Caki2 (cell line): ENCODE results near the gene ATAD2B. TPM values are rescaled to one million over a fixed set of nuclear protein-coding genes. Genes with fewer than 3 reads are reported as not detected.

Source experiments
- DNase-seq: peaks from one replicate; pipeline ENCODE4 v3.0.0-alpha.2; 2015; ENCODE audit warnings: low read depth
- in situ Hi-C: cut with HindIII; loops from 2 replicates; pipeline ENCODE4 v1.10.0; 2016; ENCODE audit warnings: low sequenced_read_pairs, low pct_unique_long_range_greater_than_20kb, mixed read lengths
- total RNA-seq: library from RNA; depleted of rRNA; stranded (reverse); fragments of >200 nt; shearing (Covaris generic); gene quantifications from 2 replicates; pipeline ENCODE4 v1.2.3, GENCODE V29; 2014; ENCODE audit warnings: low replicate concordance; rRNA removed

Gene ATAD2B
- total RNA-seq, 1 experiment from 2014 or later = 5.7 TPM

DNA sequence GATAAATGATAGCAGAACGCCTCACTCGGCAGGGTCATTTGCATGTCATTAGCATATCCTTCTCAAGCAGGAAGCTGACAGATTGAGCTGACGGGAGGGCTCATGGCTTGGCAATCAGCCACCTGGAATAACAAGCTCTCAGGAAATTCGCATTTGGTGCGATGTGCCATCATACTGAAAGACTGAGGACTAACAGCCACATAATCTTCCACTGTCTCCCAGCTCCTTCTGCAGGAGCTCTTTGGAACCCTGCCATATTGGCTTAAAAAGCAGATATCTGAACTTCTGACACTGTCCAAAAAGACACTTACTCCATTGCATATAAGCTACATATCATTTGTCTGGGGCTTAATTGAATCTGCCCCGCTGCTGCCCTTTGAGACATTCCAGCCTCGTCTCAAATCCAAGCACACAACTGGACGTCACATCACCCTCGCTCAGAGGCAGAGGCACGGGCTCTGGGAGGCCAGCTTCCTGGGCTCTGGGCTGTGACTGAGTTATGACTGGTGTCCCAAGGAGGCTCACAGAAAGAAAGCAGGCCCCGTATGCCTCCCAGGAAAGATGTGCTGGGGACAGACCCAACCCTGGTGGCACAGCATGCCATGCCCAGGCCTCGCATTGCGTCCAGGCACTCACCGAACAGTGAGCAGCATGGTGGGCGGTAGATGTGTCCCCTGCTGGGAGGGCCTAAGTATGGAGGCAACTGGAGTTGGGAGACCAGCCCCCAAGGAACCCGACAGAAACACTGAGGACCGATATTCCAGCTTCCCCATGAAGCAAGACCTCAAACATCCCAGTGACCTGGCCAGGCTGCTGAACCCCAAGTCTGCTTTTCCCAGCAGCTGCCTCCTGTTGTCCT lies 228.0 kb downstream of the ATAD2B start:
- in situ Hi-C loops = no loop called here
- no peak for DNase-seq

Other genes starting within 250 kb of the ATAD2B start
- 16.0 and 24.3 TPM in 2 replicates for gene UBXN2A, start 13.3 kb upstream of the ATAD2B start, total RNA-seq
- not detected in 2 replicates for gene MFSD2B, start 83.0 kb upstream of the ATAD2B start, total RNA-seq
- 10.0 and 10.6 TPM in 2 replicates for gene WDCP, start 120.3 kb upstream of the ATAD2B start, total RNA-seq
- 8.2 and 12.5 TPM in 2 replicates for gene FKBP1B, start 122.6 kb upstream of the ATAD2B start, total RNA-seq
- 239 and 275 TPM in 2 replicates for gene SF3B6, start 149.2 kb upstream of the ATAD2B start, total RNA-seq
- 168 and 185 TPM in 2 replicates for gene TP53I3, start 157.7 kb upstream of the ATAD2B start, total RNA-seq
- gene PFN4, start 196.2 kb upstream of the ATAD2B start, total RNA-seq = 0.57 TPM in 1 of 2 replicates, not detected in the other
- gene FAM228B, start 196.3 kb upstream of the ATAD2B start, total RNA-seq = 12.1 and 15.0 TPM in 2 replicates
- 1.5 TPM in 1 of 2 replicates, not detected in the other for gene FAM228A, start 247.9 kb upstream of the ATAD2B start, total RNA-seq